SJSA1 (cell line): Measurements from ENCODE around the gene ANKRD36B. TPM values are rescaled to one million over a fixed set of nuclear protein-coding genes. Genes with fewer than 3 reads are reported as not detected.
"Not testable (repeated sequence)": the region's sequence is repeated elsewhere in the genome, so short reads cannot be mapped to it uniquely, and the experiment has no call there.

Experiments
- DNase-seq, 2 experiments: peaks; one replicate each; pipeline ENCODE4 v3.0.0-alpha.2; 2015 to 2020; ENCODE audit warnings: low spot score in 2 of 2, low read depth in 1 of 2
- H3K27ac ChIP-seq: fragments of 250-450 bp; sonication (Bioruptor Pico); 2 replicates; pipeline ENCODE4 v1.5.1; 2020; ENCODE audit warnings: mild to moderate bottlenecking, moderate library complexity
- H3K27me3 ChIP-seq: fragments of 250-450 bp; sonication (Bioruptor Pico); replicated peaks from 2 replicates; pipeline ENCODE4 v1.5.1; 2020; ENCODE audit warnings: mild to moderate bottlenecking, moderate library complexity
- H3K36me3 ChIP-seq: fragments of 250-450 bp; sonication (Bioruptor Pico); 2 replicates; pipeline ENCODE4 v1.5.1; 2020; ENCODE audit warnings: mild to moderate bottlenecking
- H3K4me1 ChIP-seq: fragments of 250-450 bp; sonication (Bioruptor Pico); replicated peaks from 2 replicates; pipeline ENCODE4 v1.6.1; 2021; ENCODE audit warnings: mild to moderate bottlenecking
- H3K4me3 ChIP-seq: fragments of 250-450 bp; sonication (Bioruptor Pico); 2 replicates; pipeline ENCODE4 v1.5.1; 2020; ENCODE audit warnings: mild to moderate bottlenecking
- H3K9me3 ChIP-seq: fragments of 250-450 bp; sonication (Bioruptor Pico); replicated peaks from 2 replicates; pipeline ENCODE4 v1.5.1; 2020; ENCODE audit warnings: mild to moderate bottlenecking
- total RNA-seq: library from RNA; depleted of rRNA; stranded (reverse); fragments of >200 nt; shearing (Covaris generic); gene quantifications from 2 replicates; pipeline ENCODE4 v1.2.3, GENCODE V29; 2014; rRNA removed

The ANKRD36B gene
- total RNA-seq, result 5.5 and 8.5 TPM in 2 replicates

GRCh38 chr2:97589598-97590510, at the start of gene ANKRD36B:
Gene ANKRD36B, minus strand, starts transcription at chr2:97589877. Its CDS starts 192 bp downstream, at chr2:97589685.
- not testable (repeated sequence) for H3K4me1 ChIP-seq, H3K36me3 ChIP-seq, H3K27me3 ChIP-seq, H3K9me3 ChIP-seq
- peak; percentile 66 to 76 for DNase-seq
- Histone ChIP-seq H3K4me3 (peak within 1 kb of the TSS; percentile 43), H3K27ac (peak within 1 kb of the TSS; percentile 54; the same call in 1 of the 2 replicates)

DNA sequence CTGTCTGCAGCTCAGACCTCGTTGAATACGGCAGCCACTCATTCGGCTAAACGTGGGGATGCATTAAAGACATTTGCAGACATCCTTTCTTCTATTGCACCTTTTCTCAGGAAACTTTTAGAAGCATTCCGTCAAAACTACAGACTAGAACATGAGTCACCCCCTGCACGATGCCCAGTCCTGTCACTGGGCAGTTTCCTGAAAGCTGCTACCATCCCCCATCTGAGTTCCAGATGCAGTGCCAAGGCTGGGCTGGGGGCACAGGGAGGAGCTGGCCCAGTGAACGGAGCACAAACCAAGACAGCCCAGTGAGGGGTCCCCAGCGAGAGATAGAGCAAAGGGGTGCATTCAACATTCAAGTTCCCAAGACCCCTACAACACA, 36.4 kb upstream of the ANKRD36B start:
- H3K4me3 ChIP-seq, H3K4me1 ChIP-seq, H3K27me3 ChIP-seq, H3K27ac ChIP-seq, DNase-seq, H3K9me3 ChIP-seq, H3K36me3 ChIP-seq: not testable (repeated sequence)

GRCh38 chr2:97625354-97626048, 35.8 kb upstream of the ANKRD36B start:
- not testable (repeated sequence) for H3K27me3 ChIP-seq, H3K4me3 ChIP-seq, DNase-seq, H3K27ac ChIP-seq, H3K36me3 ChIP-seq, H3K4me1 ChIP-seq, H3K9me3 ChIP-seq

GRCh38 chr2:97622976-97623375, 33.3 kb upstream of the ANKRD36B start:
- not testable (repeated sequence) for H3K27me3 ChIP-seq, H3K4me1 ChIP-seq, H3K36me3 ChIP-seq, DNase-seq, H3K27ac ChIP-seq, H3K9me3 ChIP-seq, H3K4me3 ChIP-seq

GRCh38 chr2:97620492-97620891, 30.8 kb upstream of the ANKRD36B start:
- H3K9me3 ChIP-seq, H3K4me3 ChIP-seq, H3K4me1 ChIP-seq, H3K36me3 ChIP-seq, H3K27ac ChIP-seq, H3K27me3 ChIP-seq, DNase-seq: not testable (repeated sequence)

- not testable (repeated sequence) for DNase-seq, H3K36me3 ChIP-seq
These were observed 29.5 kb upstream of the ANKRD36B start for GRCh38 chr2:97618939-97619827.

GRCh38 chr2:97617911-97618310, 28.2 kb upstream of the ANKRD36B start:
- Histone ChIP-seq H3K9me3 (no peaks in the 10 kb centered on the region), H3K4me1 (no peaks in the 10 kb centered on the region), H3K27ac (no peak overlapping the region), H3K4me3 (no peak overlapping the region), H3K27me3 (no peaks in the 10 kb centered on the region), H3K36me3 (no peaks in the 10 kb centered on the region)
- no peak for DNase-seq

More at GRCh38 chr2:97618939-97619827, 29.5 kb upstream of the ANKRD36B start:
- not testable (repeated sequence) for H3K9me3 ChIP-seq, H3K27me3 ChIP-seq, H3K27ac ChIP-seq, H3K4me1 ChIP-seq, H3K4me3 ChIP-seq

GRCh38 chr2:97615746-97616145, 26.1 kb upstream of the ANKRD36B start:
- DNase-seq, result not testable (repeated sequence)

DNA sequence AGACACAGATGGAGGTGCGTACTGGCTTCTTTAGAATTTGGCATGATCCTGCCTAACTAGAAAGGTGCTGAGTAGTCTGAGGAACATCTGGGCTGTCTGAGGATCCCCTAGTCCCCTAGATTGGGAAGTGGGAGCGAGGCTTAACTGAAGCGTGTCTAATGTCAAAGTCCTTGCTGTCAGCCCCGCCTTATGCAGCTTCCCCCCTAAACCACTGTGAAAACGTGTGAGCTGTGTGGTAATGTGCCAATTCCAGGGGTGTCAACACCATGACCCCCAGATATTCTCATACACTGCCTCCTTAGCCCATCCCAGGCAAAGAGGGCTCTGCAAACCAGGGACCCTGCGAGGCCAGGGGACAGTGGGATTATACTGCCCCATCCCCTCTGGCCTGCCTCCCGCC, 22.2 kb upstream of the ANKRD36B start:
- not testable (repeated sequence) for H3K4me3 ChIP-seq, DNase-seq, H3K36me3 ChIP-seq, H3K4me1 ChIP-seq, H3K27me3 ChIP-seq, H3K9me3 ChIP-seq, H3K27ac ChIP-seq

More at GRCh38 chr2:97615746-97616145, 26.1 kb upstream of the ANKRD36B start:
- not testable (repeated sequence) for H3K4me1 ChIP-seq, H3K9me3 ChIP-seq, H3K27ac ChIP-seq, H3K36me3 ChIP-seq, H3K4me3 ChIP-seq, H3K27me3 ChIP-seq

GRCh38 chr2:97608745-97609144, 19.1 kb upstream of the ANKRD36B start:
- not testable (repeated sequence) for H3K4me3 ChIP-seq, H3K36me3 ChIP-seq, DNase-seq

DNA sequence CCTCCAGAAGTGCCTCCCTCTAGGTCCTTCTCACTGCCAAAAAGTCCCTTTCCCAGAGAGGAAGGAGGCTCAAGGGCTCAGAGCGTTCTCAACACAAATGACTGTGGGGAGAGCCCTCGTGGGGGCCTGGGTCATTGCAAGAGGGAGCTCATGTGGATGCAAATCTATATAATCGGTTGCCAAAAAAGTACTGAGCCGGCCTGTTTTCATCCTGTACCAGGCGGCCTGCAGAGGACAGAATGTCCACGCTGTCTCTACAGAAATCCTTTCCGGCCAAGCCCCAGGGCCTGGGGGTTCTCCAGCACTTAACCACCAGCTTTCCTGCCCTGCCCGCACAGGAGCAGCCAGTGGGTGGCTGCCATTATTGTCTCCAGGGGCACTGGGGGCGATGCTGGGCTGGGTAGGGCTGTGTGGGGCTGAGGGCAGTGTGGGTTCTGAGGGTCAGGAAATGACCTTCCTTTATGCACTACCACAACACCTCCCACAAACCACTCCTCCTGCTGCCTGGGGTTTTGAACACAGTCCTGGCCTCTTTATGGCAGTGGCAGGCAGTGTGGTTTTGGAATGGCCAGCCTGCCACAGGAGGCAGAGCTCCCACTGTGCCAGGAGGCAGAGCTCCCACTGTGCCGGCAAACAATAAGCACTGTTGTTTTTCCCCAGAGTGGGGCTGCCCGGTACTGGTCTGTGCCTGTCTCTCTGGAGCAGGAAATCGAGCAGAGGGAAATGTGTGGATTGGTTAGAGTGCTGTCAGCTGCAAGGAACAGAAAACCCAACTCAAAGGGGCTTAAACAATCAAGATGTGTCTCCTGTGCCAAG, 16.1 kb upstream of the ANKRD36B start:
- not testable (repeated sequence) for H3K36me3 ChIP-seq, H3K4me1 ChIP-seq, H3K27ac ChIP-seq, DNase-seq, H3K9me3 ChIP-seq, H3K4me3 ChIP-seq, H3K27me3 ChIP-seq

More at GRCh38 chr2:97608745-97609144, 19.1 kb upstream of the ANKRD36B start:
- H3K9me3 ChIP-seq, H3K27ac ChIP-seq, H3K4me1 ChIP-seq, H3K27me3 ChIP-seq: not testable (repeated sequence)

- H3K4me1 ChIP-seq, H3K9me3 ChIP-seq, H3K27me3 ChIP-seq, H3K36me3 ChIP-seq, H3K27ac ChIP-seq, DNase-seq, H3K4me3 ChIP-seq: not testable (repeated sequence)
These were observed 15.4 kb upstream of the ANKRD36B start for GRCh38 chr2:97605109-97605508.

DNA sequence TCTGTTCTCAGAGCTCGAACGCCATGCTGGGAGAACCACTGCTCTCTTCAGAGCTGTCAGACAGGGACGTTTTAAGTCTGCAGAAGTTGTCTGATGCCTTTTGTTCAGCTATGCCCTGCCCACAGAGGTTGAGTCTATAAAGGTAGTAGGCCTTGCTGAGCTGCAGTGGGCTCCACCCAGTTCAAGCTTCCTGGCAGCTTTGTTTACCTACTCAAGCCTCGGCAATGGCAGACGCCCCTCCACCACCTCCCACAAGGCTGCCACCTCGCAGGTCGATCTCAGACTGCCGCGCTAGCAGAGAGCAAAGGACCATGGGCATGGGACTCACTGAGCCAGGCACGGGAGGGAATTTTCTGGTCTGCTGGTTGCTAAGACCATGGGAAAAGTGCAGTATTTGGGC, 11.9 kb upstream of the ANKRD36B start:
- DNase-seq, H3K9me3 ChIP-seq, H3K27me3 ChIP-seq, H3K27ac ChIP-seq, H3K4me3 ChIP-seq, H3K36me3 ChIP-seq, H3K4me1 ChIP-seq: not testable (repeated sequence)
